HG02938 (cell line): Measurements from ENCODE around the gene OR2V2.
"Not testable (repeated sequence)": the region's sequence is repeated elsewhere in the genome, so short reads cannot be mapped to it uniquely, and the experiment has no call there.

Experiments used
- ATAC-seq: cut with Tn5 transposase; IDR thresholded peaks from one replicate; pipeline ENCODE4 v1.9.1; 2021; ENCODE audit warnings: mild to moderate bottlenecking, moderate library complexity; ENCODE audit not compliant: unreplicated experiment

The OR2V2 gene

GRCh38 chr5:181114844-181115778 is 32.3 kb upstream of the OR2V2 start:
- no peak for ATAC-seq

DNA sequence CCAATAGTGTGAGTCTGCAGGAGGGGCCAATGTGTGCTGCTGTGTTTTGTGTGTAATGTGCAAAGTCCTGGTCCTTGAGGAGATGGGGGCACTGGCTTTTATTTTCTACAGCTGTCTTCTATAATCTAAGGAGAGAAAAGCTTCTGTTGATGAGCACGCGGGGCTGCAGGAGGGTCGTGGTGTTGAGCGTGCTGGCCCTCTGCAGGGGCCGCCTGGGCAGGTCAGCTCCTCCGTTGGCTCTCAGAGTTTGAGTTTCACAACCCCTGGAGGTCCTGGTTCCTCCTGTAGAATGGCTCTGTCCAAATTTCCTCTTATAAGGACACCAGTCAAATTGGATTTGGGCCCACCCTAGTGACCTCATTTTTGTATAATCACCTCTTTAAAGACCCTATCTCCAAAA is 29.0 kb upstream of the OR2V2 start:
- ATAC-seq = no peak

- no peak for ATAC-seq
Observed at GRCh38 chr5:181119105-181119504, 28.3 kb upstream of the OR2V2 start.

DNA sequence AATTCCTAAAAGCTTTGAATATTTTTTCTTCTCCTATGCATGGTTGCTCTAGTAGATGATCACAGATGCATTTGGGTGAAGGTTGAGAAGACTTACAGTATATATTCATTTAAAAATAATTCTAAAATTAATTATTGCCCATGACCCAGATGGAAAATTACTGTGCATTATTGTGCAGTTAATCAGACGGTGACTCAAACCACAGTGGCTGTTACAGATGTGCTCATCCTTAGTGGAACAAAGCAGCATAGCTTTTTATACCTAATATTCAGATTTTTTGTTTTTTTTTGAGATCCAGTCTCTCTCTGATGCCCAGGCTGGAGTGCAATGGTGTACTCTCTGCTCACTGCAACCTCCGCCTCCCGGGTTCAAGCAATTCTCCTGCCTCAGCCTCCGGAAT is 27.1 kb upstream of the OR2V2 start:
- ATAC-seq = no peak

- no peak for ATAC-seq
Observed at GRCh38 chr5:181120761-181121160, 26.6 kb upstream of the OR2V2 start.

DNA sequence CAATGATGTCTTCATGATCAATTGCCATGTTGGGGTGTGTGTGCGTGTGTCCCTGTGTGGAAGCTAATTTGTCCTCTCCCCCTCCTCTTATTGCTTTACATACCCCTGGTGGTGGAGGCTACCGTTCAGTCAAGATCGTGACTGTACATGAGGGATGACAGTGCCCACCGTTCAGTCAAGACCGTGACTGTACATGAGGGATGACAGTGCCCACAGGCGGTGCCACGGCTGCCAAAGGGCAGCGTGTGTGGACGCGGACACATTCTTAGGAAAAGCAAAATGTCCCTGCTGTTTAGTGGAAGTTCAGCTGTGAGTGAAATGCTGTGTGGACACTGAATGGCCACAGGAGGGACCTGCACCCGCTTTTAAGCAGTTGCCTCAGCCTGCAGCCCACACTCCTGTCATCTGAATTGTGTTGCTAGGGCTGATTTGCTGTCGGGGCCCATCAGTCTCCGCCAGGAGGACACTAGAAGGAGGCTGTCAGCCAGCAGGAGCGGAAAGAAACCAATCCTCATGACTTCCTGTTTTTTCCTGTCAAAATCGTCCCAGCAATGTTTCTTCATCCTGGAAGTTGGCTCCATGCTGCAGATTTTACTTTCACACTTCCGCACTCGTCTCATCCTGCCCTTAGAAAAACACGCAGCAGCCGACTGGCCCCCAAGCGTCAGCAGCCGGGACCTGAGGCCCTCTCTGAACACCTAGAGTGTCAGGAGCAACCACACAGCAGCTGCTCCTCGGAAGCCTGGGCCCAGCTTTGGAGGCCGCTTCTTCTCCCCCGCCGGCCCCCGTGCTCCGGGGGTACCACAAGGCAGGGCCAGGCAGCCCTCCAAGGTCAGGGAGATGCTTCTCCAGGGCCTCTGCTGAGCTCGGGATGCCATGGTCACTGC is 25.5 kb upstream of the OR2V2 start:
- ATAC-seq = no peak

DNA sequence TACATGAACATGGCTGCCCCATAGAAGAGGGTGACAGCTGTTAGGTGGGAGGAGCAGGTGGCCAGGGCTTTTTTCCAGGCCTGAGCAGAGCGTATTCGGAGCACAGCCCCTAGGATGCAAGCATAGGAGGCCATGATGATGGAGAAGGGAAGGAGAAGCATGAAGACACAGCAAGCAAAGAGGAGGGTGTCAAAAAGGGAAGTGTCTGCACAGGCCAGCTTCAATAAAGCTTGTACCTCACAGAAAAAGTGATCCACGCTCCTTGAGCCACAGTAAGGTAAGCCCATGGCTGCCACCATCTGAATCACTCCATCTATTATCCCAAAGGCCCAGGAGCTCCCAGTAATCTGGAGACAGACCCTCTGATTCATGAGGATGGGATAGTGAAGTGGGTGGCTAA is 22.9 kb upstream of the OR2V2 start:
- ATAC-seq = no peak

GRCh38 chr5:181126841-181127240 is 20.5 kb upstream of the OR2V2 start:
- ATAC-seq = no peak

DNA sequence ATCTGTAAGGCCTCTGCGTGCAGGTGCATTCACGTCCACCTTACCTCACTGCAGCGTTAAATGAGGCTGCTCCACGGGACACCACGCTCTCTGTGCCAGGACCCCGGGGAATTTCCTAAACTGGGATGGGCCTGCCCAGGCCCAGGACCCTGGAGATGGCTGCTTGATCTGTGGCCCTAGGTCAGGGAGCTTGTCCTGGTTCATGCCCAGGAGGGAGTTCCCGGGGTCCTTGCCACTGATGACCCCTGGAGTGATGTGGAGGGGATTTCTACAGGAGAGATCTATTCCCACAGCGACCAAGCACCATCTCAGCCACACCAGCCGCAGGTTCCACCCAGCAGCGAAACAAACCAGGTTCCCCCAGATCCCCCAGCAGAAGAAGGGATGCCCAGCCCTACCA is 19.9 kb upstream of the OR2V2 start:
- ATAC-seq = no peak

DNA sequence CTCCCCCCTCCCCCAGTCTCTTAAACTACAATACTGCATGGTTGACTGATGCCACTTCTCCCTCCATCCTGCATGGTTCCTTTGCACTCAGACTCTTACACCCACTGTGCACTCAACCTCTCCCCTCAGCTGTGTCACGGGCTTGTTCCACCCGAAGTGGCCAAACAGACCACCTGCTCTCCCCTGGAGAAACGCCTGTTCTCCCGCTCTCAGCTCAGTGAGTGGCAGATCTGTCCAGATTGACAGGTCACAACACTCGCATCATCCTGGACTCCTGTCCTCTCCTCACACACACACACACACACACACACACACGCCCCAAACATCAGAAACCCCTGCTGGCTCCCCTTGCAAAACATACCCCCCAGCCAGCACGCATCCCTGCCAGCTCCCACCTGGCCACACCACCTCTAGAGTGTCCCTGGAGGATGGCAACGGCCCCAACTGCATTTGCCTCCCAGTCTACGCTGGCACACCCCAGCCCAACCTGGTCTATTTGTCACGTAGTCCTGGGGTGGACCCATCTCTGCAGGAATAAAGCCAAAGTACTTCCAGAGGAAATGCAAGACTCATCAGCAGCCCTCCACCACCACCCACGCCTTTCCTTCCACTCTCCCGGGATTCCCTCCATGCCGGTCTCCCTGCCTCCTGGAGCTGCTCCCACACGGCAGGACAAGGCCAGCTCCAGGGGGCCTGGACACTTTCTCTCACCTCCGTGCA is 19.3 kb upstream of the OR2V2 start:
- no peak for ATAC-seq

DNA sequence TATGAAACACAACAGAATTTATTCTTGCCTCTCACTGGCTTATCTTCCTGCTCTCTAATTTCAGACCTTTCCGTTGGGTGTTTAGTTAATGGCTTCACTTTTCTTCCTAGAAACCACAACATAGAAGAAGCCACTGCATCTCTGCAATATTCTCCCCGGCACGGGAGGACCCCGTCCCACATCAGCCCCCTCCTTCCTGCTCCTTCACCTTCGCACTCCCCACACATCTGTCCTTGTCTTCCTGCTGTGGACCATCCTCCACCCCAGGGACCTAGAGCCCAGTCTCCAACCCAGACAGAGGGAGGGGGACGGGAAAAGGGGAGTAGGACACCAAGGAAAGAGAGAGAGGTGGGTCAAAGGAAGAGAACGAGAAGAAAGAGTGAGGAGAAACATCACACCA is 17.8 kb upstream of the OR2V2 start:
- ATAC-seq = no peak

DNA sequence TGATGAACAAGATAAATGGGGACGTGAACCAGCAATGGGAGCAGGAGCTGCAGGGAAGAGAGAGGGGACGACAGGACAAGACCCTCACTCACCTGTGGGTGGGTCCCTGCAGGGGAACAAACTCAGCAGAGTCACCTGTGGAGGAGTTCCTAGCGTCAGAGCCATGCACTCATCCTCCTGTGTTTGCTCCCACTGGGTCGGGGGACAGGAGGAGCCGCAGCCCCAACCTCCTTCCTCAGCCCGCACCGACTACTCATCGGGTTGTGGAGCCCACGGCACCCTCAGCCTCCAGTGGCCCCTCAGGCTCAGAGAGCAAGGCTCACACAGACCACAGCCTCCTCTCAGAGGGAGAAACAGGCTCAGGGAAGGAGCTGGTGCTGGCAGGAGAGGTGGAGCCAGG is 17.3 kb upstream of the OR2V2 start:
- not testable (repeated sequence) for ATAC-seq

DNA sequence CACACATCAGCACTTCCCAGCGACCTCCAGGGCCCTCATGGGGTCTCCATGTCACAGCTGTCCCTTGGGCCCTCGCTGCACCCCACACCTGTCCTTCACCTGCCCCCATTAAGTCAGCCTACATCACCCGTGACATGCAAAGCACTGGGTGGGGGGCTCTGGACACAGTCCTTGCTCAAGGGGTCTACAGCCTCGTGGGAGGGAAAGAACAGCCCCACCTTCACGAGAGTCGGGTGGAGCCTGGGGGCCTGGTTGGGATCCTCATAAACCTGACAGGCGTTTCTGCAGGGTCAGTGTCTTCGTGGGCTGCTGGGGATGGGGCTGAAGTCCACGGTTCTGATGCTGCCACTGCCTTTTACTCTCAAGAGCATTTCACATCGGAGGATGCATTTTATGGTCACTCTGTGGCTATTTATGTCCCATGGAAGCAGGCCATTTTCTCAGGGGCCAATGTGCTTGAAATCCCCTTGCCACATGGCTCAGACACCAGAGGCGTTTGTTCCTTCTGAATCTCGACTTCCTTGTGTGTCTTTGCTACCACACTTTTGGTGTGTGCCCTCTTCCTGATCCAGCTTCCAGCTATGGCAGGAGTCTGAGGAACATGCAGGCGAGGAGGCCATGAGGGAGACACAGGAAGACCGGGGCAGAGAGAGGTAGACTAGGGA is 16.4 kb upstream of the OR2V2 start, which contains the start of gene OR2V1:
Gene OR2V1, minus strand, starts transcription at position 338 of the 665 bp plus-strand sequence. CDS start 5,865 bp downstream, outside the sequence.
- no peak for ATAC-seq

DNA sequence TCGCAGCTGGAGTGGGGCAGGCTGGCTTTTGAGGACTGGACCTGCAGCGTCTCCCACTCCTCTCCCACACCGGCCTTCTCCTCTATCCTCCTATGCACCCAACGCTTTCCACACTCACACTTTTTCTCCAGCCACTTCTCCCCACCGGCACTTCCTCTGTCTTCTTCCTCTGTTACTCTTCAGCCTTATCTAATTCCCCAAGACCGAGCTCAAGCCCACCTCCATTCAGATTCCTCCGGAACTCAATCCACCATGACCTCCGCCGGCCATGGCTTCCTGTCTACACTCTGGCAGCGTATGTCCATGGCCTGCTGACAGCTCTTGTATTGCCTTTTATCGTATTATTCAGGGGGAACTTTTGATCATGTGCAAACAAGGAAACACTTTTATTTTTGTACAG is 15.9 kb upstream of the OR2V2 start:
- no peak for ATAC-seq

- ATAC-seq = no peak
Observed at GRCh38 chr5:181133083-181133482, 14.3 kb upstream of the OR2V2 start.

DNA sequence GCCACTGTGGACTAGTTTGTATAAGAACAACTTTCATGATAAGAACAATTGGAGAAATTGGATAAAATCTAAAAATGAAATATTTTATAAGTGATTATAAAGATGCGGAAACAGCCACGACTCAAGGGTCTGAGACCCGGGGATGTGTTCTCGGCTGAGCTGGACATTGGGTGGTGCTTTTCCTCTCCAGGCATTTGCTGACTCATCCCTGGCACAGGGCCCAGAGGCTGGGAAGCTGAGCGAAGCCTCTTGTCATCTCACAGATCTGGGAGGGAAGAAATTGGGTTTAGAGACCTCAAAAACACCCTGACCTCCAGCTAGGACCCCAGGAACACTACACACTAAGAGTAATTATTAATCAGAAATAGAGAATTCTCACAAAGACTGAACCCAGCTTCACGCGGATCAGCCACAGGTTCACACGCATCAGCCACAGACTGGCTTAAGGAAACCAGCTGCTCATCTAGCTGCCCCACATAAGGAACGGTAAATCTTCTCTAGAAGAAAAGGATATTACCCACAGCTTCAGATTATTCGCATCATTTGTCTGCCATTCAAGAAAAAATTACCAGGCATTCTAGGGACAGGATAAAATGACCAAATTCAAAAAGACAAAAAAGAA is 13.7 kb upstream of the OR2V2 start:
- ATAC-seq = no peak

DNA sequence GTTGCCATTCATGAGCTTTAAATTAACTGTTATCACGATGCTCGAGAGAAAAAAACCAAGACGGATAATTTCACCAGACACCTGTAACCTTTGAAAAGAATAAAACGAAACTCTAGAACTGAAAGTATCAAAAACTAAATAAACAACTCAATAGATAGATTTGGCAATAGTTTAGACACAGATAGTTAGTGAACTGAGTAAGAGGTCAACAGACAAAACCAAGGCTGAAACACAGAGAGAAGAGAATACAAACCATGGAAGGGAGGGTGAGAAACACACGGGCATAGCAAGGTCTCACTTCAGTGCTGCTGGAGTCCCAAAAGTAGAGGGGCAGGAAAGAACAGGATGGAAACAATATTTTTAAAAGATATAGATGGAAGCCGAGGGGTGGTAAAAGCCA is 13.1 kb upstream of the OR2V2 start:
- ATAC-seq = no peak

- no peak for ATAC-seq
Observed at GRCh38 chr5:181136361-181136955, 10.9 kb upstream of the OR2V2 start.

GRCh38 chr5:181138258-181138657 is 9.1 kb upstream of the OR2V2 start:
- no peak for ATAC-seq

DNA sequence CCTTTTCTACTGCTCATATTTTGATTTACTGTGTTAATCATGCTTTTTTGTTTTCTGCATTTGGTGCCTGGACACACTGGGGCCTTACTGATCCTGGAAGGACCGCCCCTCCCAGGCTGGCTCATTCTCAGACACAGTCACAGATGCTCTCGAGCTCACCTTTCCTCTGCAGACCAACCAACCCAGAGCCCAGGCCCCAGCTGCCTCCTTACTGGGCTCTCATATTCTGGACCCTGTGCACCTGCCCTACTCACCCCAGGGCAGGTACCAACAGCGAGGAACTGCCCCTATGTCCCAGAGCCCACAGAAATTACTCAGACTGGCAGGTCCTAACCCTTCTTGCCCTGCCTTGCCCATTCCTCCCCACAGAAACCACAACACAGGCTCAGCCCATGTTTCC is 6.6 kb upstream of the OR2V2 start:
- no peak for ATAC-seq
